ENCODE data around the gene RHOG. TPM values are rescaled to one million over a fixed set of nuclear protein-coding genes. Genes with fewer than 3 reads are reported as not detected.
A peak's percentile ranks its signal among the peaks of the same experiment; 100 is the strongest.

RHOG gene
- total and polyA plus RNA-seq, 9 of the 15 experiments (the other 6 are each of a cell fraction or from before 2014, with no cell fraction given) = 22.6 to 162 (median 80.3) TPM

GRCh38 chr11:3797329-3798090, 43.2 kb downstream of the RHOG start, which contains the start of gene NUP98 (continued):
- TF ChIP-seq, protein P1, sequence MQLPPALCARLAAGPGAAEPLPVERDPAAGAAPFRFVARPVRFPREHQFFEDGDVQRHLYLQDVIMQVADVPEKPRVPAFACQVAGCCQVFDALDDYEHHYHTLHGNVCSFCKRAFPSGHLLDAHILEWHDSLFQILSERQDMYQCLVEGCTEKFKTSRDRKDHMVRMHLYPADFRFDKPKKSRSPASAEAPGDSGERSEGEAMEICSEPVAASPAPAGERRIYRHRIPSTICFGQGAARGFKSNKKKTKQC (CRISPR knock-in tag; IDR thresholded peaks at IDR 0.05) = peak; percentile 79; the same call in 1 of the 2 replicates
- TF ChIP-seq NFYB (IDR thresholded peaks at IDR 0.05; ENCODE audit: extremely low read depth, insufficient read length) = peak; percentile 77
- TF ChIP-seq SMAD1 (IDR thresholded peaks at IDR 0.05; ENCODE audit: low read depth, low read length, partially characterized antibody) = peak; percentile 64
- TF ChIP-seq BRCA1 (IDR thresholded peaks at IDR 0.05) = no peak
- no peak for TF ChIP-seq BRCA1 (CRISPR knock-in tag; IDR thresholded peaks at IDR 0.05)
- TF ChIP-seq POLR2H (tag; IDR thresholded peaks at IDR 0.05; ENCODE audit: low read depth) = peak; percentile 75
- peak; percentile 84 for TF ChIP-seq PCBP1 (IDR thresholded peaks at IDR 0.05; ENCODE audit: low read depth, low read length, poor library complexity, severe bottlenecking)
- TF ChIP-seq, protein P2, sequence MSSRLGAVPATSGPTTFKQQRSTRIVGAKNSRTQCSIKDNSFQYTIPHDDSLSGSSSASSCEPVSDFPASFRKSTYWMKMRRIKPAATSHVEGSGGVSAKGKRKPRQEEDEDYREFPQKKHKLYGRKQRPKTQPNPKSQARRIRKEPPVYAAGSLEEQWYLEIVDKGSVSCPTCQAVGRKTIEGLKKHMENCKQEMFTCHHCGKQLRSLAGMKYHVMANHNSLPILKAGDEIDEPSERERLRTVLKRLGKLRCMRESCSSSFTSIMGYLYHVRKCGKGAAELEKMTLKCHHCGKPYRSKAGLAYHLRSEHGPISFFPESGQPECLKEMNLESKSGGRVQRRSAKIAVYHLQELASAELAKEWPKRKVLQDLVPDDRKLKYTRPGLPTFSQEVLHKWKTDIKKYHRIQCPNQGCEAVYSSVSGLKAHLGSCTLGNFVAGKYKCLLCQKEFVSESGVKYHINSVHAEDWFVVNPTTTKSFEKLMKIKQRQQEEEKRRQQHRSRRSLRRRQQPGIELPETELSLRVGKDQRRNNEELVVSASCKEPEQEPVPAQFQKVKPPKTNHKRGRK (tag; IDR thresholded peaks at IDR 0.05) = no peak
- TF ChIP-seq SRSF7 (optimal IDR thresholded peaks at IDR 0.05; ENCODE audit: low read depth, low read length) = no peak
- no peak for TF ChIP-seq ZBTB8A (IDR thresholded peaks at IDR 0.05; ENCODE audit: partially characterized antibody)
- no peak for TF ChIP-seq HOXB6 (CRISPR knock-in tag; IDR thresholded peaks at IDR 0.05; ENCODE audit: borderline replicate concordance)
- peak; percentile 99 for TF ChIP-seq RBFOX2 (IDR thresholded peaks at IDR 0.05; ENCODE audit: low read depth, low read length)
- peak; percentile 76 for TF ChIP-seq RFX1 (IDR thresholded peaks at IDR 0.05)
- TF ChIP-seq SMARCC2 (IDR thresholded peaks at IDR 0.05; ENCODE audit: low read depth) = no peak
- TF ChIP-seq BRD9 (IDR thresholded peaks at IDR 0.05; ENCODE audit: low read depth, partially characterized antibody) = no peak
- TF ChIP-seq ATF4 (CRISPR knock-in tag; IDR thresholded peaks at IDR 0.05) = peak; percentile 53; the same call in 1 of the 2 replicates
- TF ChIP-seq SIX5 (IDR thresholded peaks at IDR 0.05; ENCODE audit: borderline replicate concordance in 1 of 2, insufficient read depth in 1 of 2, low read depth in 1 of 2, low read length in 2 of 2) = no peak
- no peak; the same call in 1 of the 2 replicates for TF ChIP-seq ZFPM2 (CRISPR knock-in tag; IDR thresholded peaks at IDR 0.05)
- TF ChIP-seq ZNF398 (CRISPR knock-in tag; IDR thresholded peaks at IDR 0.05) = no peak
- peak; percentile 87; the same call in 1 of the 2 replicates for TF ChIP-seq KDM2B (CRISPR knock-in tag; IDR thresholded peaks at IDR 0.05)
- TF ChIP-seq ZNF77 (CRISPR knock-in tag; IDR thresholded peaks at IDR 0.05) = no peak
- TF ChIP-seq RBM34 (IDR thresholded peaks at IDR 0.05; ENCODE audit: borderline replicate concordance, insufficient read depth, low read length) = peak; percentile 94; the same call in 1 of the 2 replicates

All from K562 (cell line).